Measurements from ENCODE around the gene NARS2. TPM values are rescaled to one million over a fixed set of nuclear protein-coding genes. Genes with fewer than 3 reads are reported as not detected.

NARS2 gene
- total RNA-seq, 3 donors from 2014 or later: 13.3 to 21.8 (median 19.0) TPM

DNA sequence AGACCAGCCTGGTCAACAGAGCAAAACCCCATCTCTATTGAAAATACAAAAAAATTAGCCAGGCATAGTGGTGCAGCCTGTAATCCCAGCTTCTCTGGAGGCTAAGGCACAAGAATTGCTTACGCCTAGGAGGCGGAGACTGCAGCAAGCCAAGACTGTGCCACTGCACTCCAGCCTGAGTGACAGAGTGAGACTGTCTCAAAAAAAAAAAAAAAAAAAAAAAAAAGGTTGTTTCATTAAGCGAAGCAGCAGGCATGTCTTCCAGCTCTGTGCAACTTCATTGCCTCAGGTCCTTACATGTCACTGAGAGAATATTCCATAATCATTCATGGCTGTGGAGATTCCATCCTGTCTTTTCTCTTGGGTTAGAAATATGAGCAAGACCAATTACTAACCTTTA, 174.0 kb downstream of the NARS2 start:
- Histone ChIP-seq H3K36me3 (no peaks in the 10 kb centered on the region), H3K4me3 (no peak overlapping the region), H3K27me3 (no peaks in the 10 kb centered on the region), H3K4me1 (no peaks in the 10 kb centered on the region), H3K27ac (no peak overlapping the region), H3K9me3 (no peaks in the 10 kb centered on the region)
- TF ChIP-seq, protein P1, sequence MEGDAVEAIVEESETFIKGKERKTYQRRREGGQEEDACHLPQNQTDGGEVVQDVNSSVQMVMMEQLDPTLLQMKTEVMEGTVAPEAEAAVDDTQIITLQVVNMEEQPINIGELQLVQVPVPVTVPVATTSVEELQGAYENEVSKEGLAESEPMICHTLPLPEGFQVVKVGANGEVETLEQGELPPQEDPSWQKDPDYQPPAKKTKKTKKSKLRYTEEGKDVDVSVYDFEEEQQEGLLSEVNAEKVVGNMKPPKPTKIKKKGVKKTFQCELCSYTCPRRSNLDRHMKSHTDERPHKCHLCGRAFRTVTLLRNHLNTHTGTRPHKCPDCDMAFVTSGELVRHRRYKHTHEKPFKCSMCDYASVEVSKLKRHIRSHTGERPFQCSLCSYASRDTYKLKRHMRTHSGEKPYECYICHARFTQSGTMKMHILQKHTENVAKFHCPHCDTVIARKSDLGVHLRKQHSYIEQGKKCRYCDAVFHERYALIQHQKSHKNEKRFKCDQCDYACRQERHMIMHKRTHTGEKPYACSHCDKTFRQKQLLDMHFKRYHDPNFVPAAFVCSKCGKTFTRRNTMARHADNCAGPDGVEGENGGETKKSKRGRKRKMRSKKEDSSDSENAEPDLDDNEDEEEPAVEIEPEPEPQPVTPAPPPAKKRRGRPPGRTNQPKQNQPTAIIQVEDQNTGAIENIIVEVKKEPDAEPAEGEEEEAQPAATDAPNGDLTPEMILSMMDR (IDR thresholded peaks at IDR 0.05): no peak
- TF ChIP-seq POLR2A (IDR thresholded peaks at IDR 0.05): no peak
- TF ChIP-seq POLR2AphosphoS5 (IDR thresholded peaks at IDR 0.05): no peak
- intact Hi-C loops (cut with DNase I; ENCODE audit: low total_unique reads): no loop called here
- DNase-seq (ENCODE audit: low spot score in 2 of 2): no peak

DNA sequence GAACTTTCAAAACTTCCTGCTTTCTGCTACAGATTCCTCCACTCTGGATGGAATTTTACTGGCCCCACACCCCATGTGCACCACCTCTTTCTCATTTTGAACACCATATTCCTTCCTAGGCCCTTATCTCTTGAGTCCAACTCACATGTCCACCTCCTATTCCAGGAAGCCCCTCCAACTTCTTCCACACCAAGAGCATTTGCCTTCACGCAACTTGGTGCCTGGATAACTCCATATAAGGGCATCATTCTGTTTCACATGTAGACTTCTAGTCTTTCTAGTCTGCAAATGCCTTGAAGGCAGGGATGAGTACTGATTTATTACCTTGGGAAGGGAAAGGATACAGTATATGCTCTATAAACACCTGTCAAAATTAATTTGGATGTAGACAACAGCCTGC, 174.5 kb downstream of the NARS2 start:
- no peaks in the 10 kb centered on the region for H3K4me1 ChIP-seq
- intact Hi-C loops (cut with DNase I; ENCODE audit: low total_unique reads): no loop called here
- TF ChIP-seq POLR2AphosphoS5 (IDR thresholded peaks at IDR 0.05) (no peak), POLR2A (IDR thresholded peaks at IDR 0.05) (no peak)
- TF ChIP-seq, protein P1 (IDR thresholded peaks at IDR 0.05): no peak
- no peak for DNase-seq (ENCODE audit: low spot score in 2 of 2)
- H3K4me3 ChIP-seq: no peak overlapping the region
- no peaks in the 10 kb centered on the region for H3K9me3 ChIP-seq
- H3K27me3 ChIP-seq: no peaks in the 10 kb centered on the region
- no peaks in the 10 kb centered on the region for H3K36me3 ChIP-seq
- no peak overlapping the region for H3K27ac ChIP-seq

DNA sequence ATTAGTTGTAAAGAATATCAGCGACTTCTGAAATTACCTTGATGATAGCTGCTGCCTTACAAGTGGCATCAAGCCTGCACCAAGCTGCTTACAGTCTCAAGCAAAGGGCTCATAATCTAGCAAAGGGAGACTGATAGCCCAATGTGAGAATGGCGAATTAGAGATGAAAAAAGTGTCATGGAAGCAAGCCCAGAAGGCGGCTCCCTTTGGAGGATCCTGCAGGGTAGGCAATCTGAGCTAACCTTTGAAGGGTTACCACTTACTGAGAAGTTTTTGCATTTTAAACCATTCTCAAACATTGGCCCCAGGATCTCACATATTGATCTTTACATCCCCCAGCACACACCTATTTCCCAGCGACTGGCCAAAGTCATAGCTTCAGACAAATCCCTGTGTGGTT, 175.5 kb downstream of the NARS2 start:
- intact Hi-C loops (cut with DNase I; ENCODE audit: low total_unique reads): no loop called here
- no peaks in the 10 kb centered on the region for H3K36me3 ChIP-seq
- no peak for TF ChIP-seq POLR2AphosphoS5 (IDR thresholded peaks at IDR 0.05)
- TF ChIP-seq POLR2A (IDR thresholded peaks at IDR 0.05): no peak
- TF ChIP-seq, protein P1 (IDR thresholded peaks at IDR 0.05): no peak
- H3K4me1 ChIP-seq: no peaks in the 10 kb centered on the region
- no peaks in the 10 kb centered on the region for H3K9me3 ChIP-seq
- no peak overlapping the region for H3K4me3 ChIP-seq
- H3K27ac ChIP-seq: no peak overlapping the region
- DNase-seq (ENCODE audit: low spot score in 2 of 2): no peak
- H3K27me3 ChIP-seq: no peaks in the 10 kb centered on the region

DNA sequence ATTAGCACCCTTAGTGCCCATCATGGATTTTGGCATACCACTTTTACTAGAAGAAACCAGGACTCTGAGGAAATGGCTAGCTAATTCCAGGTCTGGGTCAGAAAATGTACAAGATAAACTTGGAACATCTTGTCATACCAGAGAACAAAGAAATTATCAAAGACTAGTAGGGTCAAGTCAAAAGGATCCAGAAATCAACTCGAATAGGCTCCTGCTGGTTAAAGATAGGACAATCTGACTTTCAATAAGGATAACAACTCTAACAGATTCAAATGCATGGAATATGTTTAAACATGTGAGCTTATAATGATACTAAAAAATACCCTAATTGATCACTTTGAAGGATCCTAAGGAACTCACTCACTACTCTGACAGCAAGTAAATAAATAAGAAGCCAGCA, 175.9 kb downstream of the NARS2 start:
- no peak for DNase-seq (ENCODE audit: low spot score in 2 of 2)

DNA sequence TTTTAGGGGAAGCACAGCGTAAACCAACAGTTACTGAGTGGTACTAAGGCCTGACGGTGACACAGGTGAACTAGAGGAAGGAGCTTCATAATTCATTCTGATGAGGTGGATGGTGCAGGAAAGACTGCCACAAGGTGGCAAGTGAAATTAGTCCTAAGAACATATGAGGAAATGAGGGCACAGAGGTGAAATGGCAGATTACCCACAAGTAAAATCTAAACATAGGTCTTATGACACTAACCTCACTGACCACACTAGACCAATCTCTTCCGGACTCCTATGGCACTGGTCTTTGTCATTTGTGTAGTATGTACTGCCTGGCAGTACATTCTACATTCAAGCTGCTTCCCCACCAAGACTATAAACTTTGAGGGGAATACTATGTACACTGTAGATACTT, 177.3 kb downstream of the NARS2 start:
- TF ChIP-seq, protein P1 (IDR thresholded peaks at IDR 0.05): no peak
- no peak for TF ChIP-seq POLR2AphosphoS5 (IDR thresholded peaks at IDR 0.05)
- TF ChIP-seq POLR2A (IDR thresholded peaks at IDR 0.05): no peak
- intact Hi-C loops (cut with DNase I; ENCODE audit: low total_unique reads): no loop called here
- H3K4me1 ChIP-seq: no peaks in the 10 kb centered on the region
- no peak for DNase-seq (ENCODE audit: low spot score in 2 of 2)
- no peaks in the 10 kb centered on the region for H3K27me3 ChIP-seq
- no peaks in the 10 kb centered on the region for H3K9me3 ChIP-seq
- no peak overlapping the region for H3K27ac ChIP-seq
- H3K4me3 ChIP-seq: no peak overlapping the region
- no peaks in the 10 kb centered on the region for H3K36me3 ChIP-seq

More for the DNA sequence above, 175.9 kb downstream of the NARS2 start:
- H3K27me3 ChIP-seq: no peaks in the 10 kb centered on the region
- no peaks in the 10 kb centered on the region for H3K4me1 ChIP-seq
- H3K9me3 ChIP-seq: no peaks in the 10 kb centered on the region
- intact Hi-C loops (cut with DNase I; ENCODE audit: low total_unique reads): no loop called here
- no peak overlapping the region for H3K4me3 ChIP-seq
- TF ChIP-seq, protein P1 (IDR thresholded peaks at IDR 0.05): no peak
- no peak overlapping the region for H3K27ac ChIP-seq
- H3K36me3 ChIP-seq: no peaks in the 10 kb centered on the region

All from breast epithelium (tissue), 4 donors.